NCI-H510A treated with DMSO at 0.1 percent for 48 hours (cell line): ENCODE data around the gene ZW10.
A peak's percentile ranks its signal among the peaks of the same experiment; 100 is the strongest.
"Not testable (repeated sequence)": the region's sequence is repeated elsewhere in the genome, so short reads cannot be mapped to it uniquely, and the experiment has no call there.

Source experiments
- DNase-seq: peaks from one replicate; lab custom pipeline; 2025; lab: John Stamatoyannopoulos, UW

The ZW10 gene

DNA sequence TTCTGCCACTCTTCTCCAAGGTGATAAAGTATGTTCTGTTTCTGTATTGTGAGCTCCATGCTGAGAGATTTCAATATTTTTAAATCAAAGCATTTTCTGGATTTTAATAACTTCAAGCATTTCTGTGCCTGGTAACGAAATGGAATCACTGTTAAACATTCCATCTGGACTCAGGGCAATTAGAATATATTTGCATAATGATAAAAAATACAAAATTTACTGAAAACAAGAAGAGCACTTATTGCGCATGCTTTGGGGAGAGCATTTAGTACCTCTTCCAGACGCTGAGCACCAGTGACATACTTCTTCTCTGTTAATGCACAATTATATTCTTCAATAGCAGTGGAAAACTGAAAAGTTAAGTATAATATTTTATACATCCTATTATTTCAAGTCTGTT lies 13.3 kb downstream of the ZW10 start:
- no peak for DNase-seq

DNA sequence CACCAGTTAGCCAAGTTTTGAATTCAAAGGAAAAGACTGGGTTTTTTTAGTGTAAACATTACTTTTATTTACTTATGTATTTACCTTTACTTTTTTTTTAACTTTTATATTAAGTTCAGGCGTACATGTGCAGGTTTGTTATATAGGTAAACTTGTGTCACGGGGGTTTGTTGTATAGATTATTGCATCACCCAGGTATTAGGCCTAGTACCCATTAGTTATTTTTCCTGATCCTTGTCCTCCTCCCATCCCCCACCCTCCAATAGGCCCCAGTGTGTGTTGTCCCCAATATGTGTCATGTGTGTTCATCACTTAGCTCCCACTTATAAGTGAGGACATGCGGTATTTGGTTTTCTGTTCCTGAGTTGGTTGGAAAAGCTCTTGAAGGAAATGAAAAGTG lies 20.6 kb downstream of the ZW10 start:
- no peak for DNase-seq

DNA sequence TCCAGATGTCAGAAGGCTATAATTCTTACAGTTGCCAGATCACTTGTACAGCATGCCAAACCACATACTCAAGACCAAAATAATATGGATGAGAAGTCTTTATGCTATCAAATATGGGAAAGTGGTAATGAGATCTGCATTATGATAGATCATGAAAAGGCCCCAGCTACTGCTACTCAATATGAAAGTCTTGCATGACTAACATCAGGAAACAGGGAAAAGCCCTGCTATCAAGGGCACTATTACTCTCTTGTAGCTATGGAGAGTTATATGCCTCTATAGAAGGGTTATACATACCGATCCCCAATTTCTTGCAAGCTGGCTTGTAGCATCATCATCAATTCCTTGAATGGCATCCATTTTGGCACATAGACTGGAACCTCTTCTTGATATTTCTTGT lies 37.2 kb downstream of the ZW10 start:
- no peak for DNase-seq

DNA sequence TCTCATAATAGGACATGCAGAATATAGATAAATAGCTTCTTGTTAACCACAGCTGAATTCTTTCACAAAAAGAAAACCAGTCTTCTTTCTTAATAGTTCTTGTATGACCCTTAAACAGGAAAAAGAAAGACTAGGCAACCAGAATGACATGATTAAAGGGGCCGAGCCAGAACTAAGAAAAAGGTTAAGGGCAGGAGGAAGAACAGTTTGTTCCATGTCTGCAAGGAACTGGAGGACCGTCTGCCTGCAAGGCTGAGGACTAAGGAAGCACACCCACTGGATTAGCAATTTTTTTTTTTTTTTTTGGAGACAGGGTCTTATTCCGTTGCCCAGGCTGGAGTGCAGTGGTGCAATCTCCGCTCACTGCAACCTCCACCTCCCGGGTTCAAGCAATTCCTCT lies 41.4 kb downstream of the ZW10 start:
- DNase-seq = no peak

DNA sequence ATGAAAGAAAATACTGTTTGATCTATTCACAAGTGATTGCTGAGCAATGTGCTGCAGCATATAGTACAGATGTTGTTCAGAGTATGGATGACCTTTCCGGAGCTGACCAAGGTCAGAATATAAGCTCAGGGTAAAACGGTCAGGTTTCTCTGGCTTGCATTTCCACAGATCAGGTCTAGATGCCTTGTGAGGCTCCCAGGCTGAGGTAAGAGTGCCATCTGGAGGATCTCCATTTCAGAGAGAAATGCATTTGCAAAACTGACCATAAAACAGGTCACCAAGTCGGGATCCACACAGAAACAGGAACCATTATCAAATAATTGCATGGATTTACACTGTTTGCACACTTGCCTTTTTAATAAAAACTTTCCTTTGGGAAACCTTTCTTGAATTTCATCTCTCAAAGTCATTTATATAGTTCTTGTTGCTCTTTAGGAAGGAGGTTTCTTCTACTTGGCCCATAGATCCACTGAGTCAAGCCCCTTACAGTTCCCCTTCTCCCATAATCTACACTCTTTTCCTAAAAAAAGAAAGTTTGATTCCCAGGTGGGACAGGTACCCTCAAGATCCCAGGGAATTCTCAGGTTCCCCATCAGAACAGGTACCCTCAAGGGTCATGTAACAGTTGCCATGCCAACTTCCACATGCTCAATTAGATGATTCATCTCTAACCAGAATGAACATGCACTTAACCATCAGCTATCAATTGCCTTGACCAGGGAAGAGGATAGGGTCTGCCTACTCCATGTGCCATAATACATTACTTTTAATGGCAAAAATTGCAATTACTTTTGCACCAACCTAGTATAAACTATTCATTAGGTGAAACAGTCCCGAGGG lies 42.4 kb downstream of the ZW10 start:
- peak; percentile 42 for DNase-seq

DNA sequence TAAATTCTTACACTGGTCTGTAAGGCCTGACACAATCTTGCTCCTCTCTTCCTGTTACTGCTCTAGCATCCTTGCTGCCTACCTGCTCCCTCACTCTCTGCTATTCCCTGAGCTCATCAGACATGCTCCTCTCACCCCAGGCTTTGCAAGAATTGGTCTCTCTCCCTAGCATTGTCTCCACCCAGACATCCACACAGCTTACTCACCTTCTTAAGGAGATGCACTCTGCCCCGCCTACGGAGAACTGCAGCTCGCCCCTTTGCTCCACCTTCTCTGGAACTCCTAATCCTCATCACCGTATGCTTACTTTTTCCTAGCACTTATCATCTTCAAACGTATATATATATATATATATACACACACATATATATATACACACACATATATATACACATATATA lies 44.0 kb downstream of the ZW10 start:
- no peak for DNase-seq

DNA sequence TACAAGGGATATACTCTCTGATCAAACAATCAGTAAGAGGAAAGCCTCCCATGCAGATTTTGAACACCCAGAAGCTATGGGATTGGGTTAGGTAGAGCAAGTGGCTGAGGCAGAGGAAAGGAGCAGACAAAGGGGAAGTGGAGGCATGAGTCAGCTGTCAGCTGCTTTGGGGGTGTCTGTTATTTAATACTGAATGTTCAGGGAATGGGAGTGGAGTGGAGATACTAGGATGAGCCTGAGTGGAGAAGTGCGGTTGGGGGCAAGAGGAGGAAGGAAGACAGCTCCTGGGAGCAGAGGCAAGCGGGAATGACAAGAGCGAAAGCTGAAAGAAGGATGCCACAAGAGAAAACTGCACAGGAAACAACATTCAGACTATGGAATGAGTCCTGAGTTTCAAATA lies 44.7 kb downstream of the ZW10 start:
- no peak for DNase-seq

DNA sequence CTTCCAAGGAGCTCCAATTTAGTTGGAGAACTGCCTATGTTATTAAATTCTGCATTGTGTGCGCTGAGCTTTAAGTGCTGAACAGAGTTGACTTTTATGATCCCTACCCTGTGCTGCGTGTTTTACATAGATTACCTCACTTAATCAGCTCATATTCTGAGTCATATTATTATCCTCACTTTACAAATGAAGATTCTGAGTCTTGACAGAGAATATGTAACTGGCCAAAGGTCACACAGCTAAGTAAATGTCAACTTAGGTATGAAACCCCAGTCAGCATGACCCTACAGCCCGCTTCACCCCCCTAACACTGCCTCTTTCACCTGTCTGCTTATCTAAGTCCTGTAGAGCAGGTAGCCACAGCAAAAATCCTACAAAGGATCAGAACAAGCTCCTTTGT lies 47.6 kb downstream of the ZW10 start:
- DNase-seq = no peak

DNA sequence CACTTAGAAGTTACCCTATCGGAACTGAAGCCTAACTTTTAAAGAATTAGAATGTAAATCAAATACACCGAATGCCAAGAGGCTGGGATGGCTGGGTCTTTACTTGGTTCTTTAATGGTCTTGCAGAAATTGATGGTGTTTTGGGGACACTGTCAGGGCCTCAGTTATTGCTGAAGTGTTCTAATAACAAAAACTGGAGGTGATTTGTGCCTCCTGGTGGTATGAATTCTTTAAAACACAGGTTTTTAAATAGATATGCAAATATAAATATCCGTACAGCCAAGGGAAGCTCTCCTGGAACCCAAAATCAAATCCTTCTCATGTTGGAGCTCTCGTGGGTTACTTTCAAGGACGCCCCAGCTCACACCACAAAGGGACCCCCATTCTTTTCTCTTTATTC lies 48.1 kb downstream of the ZW10 start:
- DNase-seq = no peak

DNA sequence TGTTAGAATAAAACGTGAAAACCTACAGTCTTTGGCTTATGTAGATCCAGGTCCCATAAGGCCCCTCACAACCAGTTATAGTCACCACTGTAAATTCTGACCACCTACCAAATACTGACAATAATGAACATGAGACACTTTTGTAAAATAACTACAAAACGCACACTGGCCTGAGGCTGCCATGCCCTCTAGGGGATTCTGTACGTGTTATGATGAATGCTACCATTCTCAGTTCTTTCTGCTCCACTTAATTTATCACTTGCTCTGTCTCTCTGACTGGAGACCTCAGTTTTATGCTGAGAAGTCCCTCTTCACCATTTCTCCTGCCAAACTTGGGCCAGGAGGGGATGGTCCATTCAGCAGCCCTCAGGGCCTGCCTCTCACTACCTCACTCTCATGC lies 48.7 kb downstream of the ZW10 start:
- no peak for DNase-seq

DNA sequence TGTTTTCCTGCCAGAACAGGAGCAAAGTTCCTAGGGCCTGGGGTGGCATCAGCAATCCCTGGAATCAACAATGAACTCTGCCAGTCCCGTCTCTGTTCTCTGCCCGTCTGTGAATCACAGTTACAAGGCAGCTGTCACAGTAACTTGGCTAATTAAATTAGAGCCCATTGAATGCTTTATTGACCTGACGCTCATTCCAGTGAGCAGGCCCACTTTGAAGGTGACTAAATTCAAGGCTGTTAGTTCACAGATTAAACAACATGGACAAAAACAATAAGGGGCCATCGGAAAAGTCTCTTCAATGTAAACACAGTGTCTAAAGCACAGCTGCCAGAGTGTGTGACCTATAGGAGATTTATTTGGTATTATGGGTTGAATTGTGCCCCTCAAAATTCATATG lies 49.7 kb downstream of the ZW10 start:
- DNase-seq = no peak

DNA sequence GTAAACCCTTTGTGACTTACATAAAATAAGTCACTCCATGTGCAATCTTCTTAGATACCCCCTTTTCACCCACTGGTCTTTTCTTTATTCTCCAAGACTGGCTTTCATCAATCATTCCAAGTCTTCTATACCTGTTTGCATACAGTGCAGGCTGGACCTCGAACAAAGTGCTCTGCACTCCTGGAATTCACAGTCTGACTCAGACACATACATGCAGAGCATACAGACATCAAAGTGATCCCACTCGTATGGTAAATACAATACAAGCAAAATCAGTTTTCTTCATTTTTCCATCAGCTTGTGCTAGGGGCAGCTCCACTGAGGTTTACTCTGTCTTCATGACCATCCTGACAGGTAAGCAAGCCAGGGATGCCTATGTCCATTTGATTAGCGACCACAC lies 50.6 kb downstream of the ZW10 start:
- no peak for DNase-seq

DNA sequence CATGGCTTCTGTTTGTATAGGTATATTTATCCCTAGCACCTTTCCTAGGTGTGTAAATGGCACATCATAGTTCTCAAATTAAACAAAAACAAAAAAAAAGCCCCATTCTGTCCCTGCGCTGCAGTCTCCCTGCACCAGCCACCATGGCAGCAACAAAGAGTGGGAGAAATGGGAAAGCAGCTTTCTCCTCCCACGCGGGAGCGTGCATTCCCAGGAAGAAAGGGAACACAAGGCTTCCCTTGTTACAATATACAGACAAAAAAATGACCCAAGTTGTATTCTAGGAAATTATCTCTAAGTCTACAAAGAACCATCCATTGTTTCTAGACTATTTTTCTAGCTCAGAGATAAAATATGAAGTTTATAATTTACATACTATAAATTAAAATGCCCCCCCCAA lies 51.3 kb downstream of the ZW10 start:
- no peak for DNase-seq

DNA sequence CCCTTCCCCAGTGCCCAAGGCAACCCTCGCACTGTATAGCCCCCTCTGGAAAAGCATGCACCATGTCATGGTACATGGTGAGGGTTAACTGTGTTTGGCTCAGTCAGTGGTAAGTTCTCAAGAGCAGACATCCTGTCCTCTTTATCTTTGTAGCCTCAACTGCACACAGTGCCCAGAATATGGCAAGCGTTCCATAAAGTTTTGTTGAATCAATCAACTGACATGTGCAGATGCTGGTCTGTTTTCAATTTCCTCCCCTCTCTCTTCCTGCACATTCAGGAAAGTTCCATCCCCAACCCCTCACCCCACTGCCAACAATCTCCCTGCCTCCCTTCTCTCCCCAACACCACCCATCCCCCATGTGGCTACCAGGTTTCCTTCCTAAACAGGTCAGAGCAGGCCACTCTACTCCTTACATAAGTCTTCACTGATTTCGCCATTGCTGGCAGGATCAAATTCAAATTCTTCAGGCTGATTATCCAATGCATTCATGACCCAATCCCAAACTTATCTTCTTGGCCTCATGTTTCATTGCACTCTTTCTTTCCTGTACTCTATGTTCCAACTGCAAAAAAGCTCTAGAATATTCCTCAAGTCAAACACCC lies 51.9 kb downstream of the ZW10 start:
- no peak for DNase-seq

DNA sequence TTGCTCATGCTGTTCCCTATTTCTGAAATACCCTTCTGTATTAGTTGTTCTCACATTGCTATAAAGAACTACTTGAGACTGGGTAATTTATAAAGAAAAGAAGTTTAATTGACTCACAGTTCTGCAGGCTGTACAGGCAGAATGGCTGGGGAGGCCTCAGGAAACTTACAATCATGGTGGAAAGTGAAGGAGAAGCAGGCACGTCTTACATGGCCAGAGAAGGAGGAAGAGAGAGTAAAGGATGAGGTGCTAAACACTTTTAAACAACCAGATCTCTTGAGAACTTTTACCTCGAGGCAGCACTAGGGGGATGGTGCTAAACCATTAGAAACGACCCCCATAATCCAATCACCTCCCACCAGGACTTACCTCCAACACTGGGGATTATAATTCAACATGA lies 53.0 kb downstream of the ZW10 start:
- DNase-seq = not testable (repeated sequence)

DNA sequence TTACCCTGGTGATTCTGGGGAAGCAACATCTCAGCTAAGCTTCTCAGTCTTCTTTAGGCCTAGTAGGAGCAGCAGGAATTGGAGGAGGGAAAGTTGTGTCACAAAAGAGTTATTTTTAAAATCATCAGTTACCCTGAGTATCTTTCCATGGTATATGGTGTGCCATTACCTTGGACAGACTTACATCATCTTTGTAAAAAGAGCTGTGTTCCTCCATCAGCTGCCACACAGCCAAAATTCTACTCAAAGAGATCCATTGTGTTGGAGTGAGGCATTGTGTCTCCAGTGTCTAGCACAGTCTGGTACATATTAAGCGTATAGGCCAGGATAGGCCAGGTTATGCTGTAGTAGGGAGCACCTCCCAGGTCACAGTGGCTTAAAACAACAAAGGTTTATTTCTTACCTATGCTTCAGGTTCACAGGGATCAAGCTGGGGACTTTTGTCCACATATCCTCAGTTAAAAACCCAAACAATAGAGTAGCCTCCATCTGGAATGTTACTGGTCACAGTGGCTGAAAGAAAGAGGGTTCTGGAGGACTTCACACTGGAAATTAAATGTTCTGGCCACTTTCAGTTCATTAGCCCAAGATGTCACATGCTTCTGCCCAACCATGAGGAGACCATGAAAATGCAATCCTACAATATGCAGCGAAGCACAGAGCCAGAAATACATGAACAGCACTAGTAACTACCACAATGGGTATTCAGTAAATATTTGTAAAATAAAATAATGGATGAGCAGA lies 57.4 kb downstream of the ZW10 start:
- no peak for DNase-seq

DNA sequence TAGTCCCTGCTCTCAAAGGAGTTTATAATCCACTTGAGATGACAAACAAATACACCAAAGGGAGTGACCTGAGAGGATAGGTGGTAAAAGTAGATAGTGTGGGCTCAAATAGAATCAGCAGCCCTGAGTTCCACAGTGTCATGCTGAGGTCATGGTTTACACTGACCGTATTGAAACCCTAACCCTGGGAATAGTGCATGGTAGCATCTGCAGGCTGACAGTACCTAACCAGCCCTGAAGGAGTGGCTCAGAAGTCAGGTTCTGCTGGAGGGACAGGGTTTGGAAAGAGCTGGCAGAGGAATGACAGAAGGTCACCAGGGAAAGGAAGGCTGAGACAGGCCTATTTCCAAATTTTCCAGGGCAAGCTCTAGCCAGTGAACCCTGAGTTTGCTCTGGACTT lies 58.2 kb downstream of the ZW10 start:
- DNase-seq = no peak

DNA sequence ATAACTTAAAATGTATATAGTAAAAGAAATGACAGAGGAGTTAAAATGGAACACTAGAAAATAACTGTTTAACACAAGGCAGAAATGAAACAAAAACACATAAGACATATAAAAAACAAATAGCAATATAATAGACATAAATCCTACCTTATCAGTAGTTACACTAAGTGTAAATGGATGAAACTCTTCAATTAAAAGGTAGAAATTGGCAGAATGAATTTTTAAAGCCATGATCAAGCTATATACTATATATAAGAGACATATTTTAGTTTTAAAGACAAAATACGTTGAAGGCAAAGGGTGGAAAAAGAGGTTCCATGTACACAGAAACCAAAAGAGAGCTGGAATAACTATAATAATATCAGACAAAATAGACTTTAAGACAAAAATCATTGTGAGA lies 62.5 kb downstream of the ZW10 start:
- no peak for DNase-seq

DNA sequence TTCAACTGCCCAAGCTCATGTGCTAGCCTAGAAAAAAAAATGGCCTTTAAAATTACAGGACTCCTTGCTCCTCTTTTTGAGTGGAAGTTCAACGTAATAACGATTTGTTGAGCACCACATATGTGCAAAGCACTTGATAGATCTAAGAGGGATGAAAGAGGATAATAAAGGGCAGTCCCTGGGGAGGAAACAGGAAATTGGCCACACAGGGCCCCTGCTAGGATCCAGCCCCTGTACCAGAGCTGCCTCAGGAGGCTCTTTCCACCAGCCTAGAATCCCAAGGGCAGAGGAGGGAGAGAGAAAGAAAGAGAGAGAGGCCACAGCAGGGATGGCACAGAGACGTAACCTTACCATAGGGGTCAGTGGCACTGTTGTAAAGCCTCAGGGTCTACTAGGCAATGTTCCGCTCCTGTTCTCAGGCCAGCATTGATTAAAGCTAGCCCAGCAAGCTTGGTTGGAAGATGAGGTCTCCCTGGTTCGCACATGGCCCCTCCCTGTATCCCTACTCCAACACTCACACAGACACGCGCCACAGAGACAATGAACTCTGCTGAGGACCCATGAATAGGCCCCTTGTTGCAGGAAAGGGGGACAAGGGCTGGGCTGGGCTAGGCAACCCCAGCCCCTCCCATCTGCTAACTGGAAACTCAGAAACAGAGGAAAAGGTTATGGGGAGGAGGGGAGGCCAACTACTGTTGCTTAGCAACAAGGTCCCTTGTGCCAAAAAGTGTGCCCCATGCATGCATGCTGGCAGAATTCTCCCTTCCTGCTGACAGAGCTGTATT lies 67.4 kb downstream of the ZW10 start, which contains the start of gene TMPRSS5:
Gene TMPRSS5, minus strand, starts transcription at position 438 of the 785 bp plus-strand sequence. Its CDS starts 84 bp downstream, at position 354.
- DNase-seq = no peak

DNA sequence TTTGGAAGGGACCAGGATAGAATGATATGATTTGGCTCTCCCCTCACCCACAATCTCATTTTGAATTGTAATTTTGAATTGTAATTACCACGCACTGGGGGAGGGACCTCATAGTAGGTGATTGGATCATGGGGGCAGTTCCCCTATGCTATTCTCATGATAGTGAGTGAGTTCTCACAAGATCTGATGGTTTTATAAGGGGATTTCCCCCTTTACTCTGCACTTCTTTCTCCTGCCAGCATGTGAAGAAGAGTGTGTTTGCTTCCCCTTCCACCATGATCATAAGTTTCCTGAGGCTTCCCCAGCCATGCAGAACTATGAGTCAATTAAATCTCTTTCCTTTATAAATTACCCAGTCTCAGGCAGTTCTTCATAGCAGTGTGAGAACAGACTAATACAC lies 69.9 kb downstream of the ZW10 start:
- DNase-seq = not testable (repeated sequence)

DNA sequence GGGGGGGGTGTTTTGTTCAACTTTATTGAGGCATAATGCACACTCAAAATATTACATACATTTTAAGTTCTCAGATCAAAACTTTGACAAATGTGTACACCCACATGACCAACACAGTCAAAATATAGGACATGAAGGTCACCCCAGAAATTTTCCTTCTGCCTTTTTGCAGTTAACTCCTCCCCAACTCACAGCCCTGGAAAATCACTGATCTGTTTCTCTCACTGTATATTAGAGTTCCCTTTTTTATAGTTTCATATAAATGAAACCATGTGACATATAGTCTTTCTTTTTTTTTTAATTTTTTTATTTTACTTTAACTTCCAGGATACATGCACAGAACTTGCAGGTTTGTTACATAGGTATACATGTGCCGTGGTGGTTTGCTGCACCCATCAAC lies 72.0 kb downstream of the ZW10 start:
- DNase-seq = no peak

DNA sequence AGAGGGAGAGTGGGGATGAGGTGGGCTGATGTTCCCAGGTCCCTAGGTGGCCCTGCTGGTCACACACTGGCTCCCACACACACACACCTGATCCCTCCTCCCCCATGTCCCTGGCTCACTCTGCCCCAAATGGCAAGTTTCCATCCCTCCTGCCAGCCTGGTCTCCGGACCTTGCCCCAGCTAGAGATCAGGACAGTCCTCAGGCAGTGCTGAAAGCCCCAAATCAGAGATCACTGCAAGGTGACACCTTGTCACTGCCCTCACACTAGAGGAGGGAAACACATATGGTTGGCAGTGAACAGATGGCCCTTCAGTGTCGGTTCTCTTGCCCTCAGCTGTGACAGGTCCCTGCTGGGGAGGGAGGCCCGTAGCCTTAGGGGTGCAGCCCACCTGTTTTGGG lies 75.0 kb downstream of the ZW10 start:
- no peak for DNase-seq
